Thyroid gland (tissue), 4 donors: ENCODE data around the gene NTRK2.

Experiments used
- POLR2A ChIP-seq, 2 donors: fragments of 450-650 bp; IDR thresholded peaks; one replicate each; pipeline ENCODE4 v1.6.1; 2017; ENCODE audit warnings: antibody characterized with exemption in 2 of 2, mild to moderate bottlenecking in 2 of 2, moderate library complexity in 1 of 2
- TF ChIP-seq, protein P1 (sequence below), 6 experiments: fragments of 200-600 bp in 3 of 6; fragments of 450-650 bp in 3 of 6; sonication (generic) in 3 of 6; IDR thresholded peaks; one replicate each; pipeline ENCODE4 v1.5.1; 2016 to 2019; ENCODE audit warnings: antibody characterized with exemption in 6 of 6, mild to moderate bottlenecking in 2 of 6, inconsistent platforms in 1 of 6, moderate library complexity in 1 of 6

DNA sequence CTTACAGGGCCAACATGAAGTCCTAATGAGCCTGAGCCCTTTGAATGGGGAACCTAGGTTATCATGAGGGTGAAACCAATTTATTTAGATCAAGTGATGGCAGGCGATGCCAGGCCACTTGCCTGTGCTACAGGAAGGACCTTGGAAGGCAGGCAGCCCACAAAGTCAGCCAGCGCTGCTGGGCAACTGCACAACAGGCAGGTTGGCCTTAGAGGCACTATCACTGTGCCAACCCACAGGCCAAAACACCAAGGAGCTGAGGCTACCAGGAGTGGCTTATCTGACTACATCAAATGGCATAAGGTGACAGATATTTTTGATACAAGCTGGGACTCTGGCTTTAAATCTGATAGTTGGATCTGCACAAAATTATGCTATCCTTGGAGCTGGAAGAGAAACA is 319.1 kb downstream of the NTRK2 start:
- TF ChIP-seq, protein P1, sequence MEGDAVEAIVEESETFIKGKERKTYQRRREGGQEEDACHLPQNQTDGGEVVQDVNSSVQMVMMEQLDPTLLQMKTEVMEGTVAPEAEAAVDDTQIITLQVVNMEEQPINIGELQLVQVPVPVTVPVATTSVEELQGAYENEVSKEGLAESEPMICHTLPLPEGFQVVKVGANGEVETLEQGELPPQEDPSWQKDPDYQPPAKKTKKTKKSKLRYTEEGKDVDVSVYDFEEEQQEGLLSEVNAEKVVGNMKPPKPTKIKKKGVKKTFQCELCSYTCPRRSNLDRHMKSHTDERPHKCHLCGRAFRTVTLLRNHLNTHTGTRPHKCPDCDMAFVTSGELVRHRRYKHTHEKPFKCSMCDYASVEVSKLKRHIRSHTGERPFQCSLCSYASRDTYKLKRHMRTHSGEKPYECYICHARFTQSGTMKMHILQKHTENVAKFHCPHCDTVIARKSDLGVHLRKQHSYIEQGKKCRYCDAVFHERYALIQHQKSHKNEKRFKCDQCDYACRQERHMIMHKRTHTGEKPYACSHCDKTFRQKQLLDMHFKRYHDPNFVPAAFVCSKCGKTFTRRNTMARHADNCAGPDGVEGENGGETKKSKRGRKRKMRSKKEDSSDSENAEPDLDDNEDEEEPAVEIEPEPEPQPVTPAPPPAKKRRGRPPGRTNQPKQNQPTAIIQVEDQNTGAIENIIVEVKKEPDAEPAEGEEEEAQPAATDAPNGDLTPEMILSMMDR (IDR thresholded peaks at IDR 0.05): no peak
- TF ChIP-seq POLR2A (IDR thresholded peaks at IDR 0.05): no peak
